Nephron (organoid): ENCODE data around the gene SSU72.
"Not testable (repeated sequence)": the region's sequence is repeated elsewhere in the genome, so short reads cannot be mapped to it uniquely, and the experiment has no call there.

ENCODE experiments used
- H3K27ac Mint-ChIP-seq, 3 experiments: 2 replicates each; pipeline ENCODE4 v1.8.0; 2020; ENCODE audit warnings: mixed read lengths in 3 of 3, mild to moderate bottlenecking in 2 of 3, moderate library complexity in 1 of 3
- H3K27me3 Mint-ChIP-seq: 2 replicates; pipeline ENCODE4 v1.8.0; 2021; ENCODE audit warnings: low read depth, mild to moderate bottlenecking, moderate library complexity, mixed read lengths
- H3K36me3 Mint-ChIP-seq: 2 replicates; pipeline ENCODE4 v1.8.0; 2020; ENCODE audit warnings: low read depth, mixed read lengths
- H3K4me1 Mint-ChIP-seq: 2 replicates; pipeline ENCODE4 v1.8.0; 2020; ENCODE audit warnings: mixed read lengths
- H3K4me3 Mint-ChIP-seq, 3 experiments: 2 replicates each; pipeline ENCODE4 v1.8.0; 2020; ENCODE audit warnings: mild to moderate bottlenecking in 3 of 3, mixed read lengths in 3 of 3, moderate library complexity in 2 of 3
- H3K9me3 Mint-ChIP-seq: 2 replicates; pipeline ENCODE4 v1.8.0; 2020; ENCODE audit warnings: mixed read lengths
- CTCF ChIP-seq, 3 experiments: fragments of 200-600 bp; sonication (generic); IDR thresholded peaks; one replicate each; pipeline ENCODE4 v1.5.0; 2021; ENCODE audit warnings: antibody characterized with exemption in 3 of 3; ENCODE audit not compliant: unreplicated experiment in 3 of 3

SSU72 gene

GRCh38 chr1:1561801-1562470 is 12.7 kb downstream of the SSU72 start:
- H3K9me3 Mint-ChIP-seq = no peaks in the 10 kb centered on the region
- H3K36me3 Mint-ChIP-seq = peaks cover 49% of the 10 kb centered on the region
- H3K4me1 Mint-ChIP-seq = peaks cover 14% of the 10 kb centered on the region
- H3K4me3 Mint-ChIP-seq = no peak overlapping the region
- TF ChIP-seq CTCF (IDR thresholded peaks at IDR 0.05; ENCODE audit: unreplicated experiment in 3 of 3) = no peak
- no peaks in the 10 kb centered on the region for H3K27me3 Mint-ChIP-seq
- no peak overlapping the region for H3K27ac Mint-ChIP-seq

GRCh38 chr1:1560178-1560577 is 14.5 kb downstream of the SSU72 start:
- no peaks in the 10 kb centered on the region for H3K27me3 Mint-ChIP-seq
- H3K9me3 Mint-ChIP-seq = no peaks in the 10 kb centered on the region
- H3K4me1 Mint-ChIP-seq = peaks cover 13% of the 10 kb centered on the region
- TF ChIP-seq CTCF (IDR thresholded peaks at IDR 0.05; ENCODE audit: unreplicated experiment in 3 of 3) = no peak
- peaks cover 39% of the 10 kb centered on the region for H3K36me3 Mint-ChIP-seq
- H3K27ac Mint-ChIP-seq = no peak overlapping the region
- H3K4me3 Mint-ChIP-seq = no peak overlapping the region

DNA sequence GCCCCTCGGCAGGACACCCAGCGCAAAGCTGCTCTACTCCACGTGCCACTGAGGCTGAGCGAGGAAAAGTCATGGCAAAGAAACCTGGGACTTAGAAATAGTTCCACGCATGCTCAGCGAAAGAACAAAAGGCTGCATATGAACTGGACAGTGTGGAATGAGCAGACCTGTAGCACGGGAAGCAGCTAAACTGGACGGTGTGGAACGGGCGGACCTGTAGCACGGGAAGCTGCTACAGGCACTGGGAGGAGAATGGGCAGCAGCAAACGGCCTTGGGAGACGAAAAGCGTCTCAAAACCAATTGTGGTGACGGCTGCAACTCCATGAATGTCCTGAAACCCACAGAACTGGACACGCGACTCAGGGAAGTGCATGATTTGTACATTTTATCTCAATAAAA is 15.6 kb downstream of the SSU72 start:
- H3K27ac Mint-ChIP-seq = no peak overlapping the region
- no peak for TF ChIP-seq CTCF (IDR thresholded peaks at IDR 0.05; ENCODE audit: unreplicated experiment in 3 of 3)

DNA sequence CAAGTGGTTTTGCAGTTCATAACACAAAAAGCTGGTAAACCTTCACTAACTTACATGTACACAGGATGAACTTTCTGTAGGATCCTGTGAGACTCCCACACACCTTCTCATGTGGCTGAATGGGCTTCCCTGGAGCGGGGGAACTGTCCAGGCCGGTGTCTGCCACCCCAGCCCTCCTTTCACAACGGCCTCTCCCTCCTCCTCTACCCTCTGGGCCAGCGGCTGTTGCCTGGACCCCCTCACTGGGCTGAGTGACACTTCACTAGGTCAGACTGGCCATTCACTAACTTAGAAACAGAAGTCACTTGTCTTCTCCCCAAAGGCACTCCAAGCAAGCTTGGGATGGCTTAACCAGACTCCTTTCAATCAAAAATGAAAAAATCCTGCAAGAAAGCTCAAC is 16.1 kb downstream of the SSU72 start:
- no peak overlapping the region for H3K4me3 Mint-ChIP-seq
- no peak for TF ChIP-seq CTCF (IDR thresholded peaks at IDR 0.05; ENCODE audit: unreplicated experiment in 3 of 3)
- no peaks in the 10 kb centered on the region for H3K27me3 Mint-ChIP-seq
- H3K4me1 Mint-ChIP-seq = peaks cover 4% of the 10 kb centered on the region
- peaks cover 24% of the 10 kb centered on the region for H3K36me3 Mint-ChIP-seq
- no peaks in the 10 kb centered on the region for H3K9me3 Mint-ChIP-seq
- no peak overlapping the region for H3K27ac Mint-ChIP-seq

More for the DNA sequence above, 15.6 kb downstream of the SSU72 start:
- Mint-ChIP-seq H3K4me3 (no peak overlapping the region), H3K36me3 (peaks cover 28% of the 10 kb centered on the region), H3K4me1 (peaks cover 4% of the 10 kb centered on the region), H3K9me3 (no peaks in the 10 kb centered on the region), H3K27me3 (no peaks in the 10 kb centered on the region)

DNA sequence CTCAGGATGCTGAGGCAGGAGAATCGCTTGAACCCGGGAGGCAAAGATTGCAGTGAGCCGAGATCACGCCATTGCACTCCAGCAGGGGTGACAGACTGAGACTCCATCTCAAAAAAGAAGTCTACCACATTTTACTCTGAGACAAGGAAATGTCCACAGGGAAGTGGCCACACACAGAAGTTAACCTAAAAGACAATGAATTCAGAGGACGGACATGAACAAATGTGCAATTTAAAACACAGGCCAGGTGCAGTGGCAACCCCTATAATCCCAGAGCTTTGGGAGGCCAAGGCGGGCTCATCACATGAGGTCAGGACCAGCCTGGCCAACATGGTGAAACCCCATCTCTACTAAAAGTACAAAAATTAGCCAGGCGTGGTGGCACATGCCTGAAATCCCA is 17.0 kb downstream of the SSU72 start:
- H3K9me3 Mint-ChIP-seq, H3K4me1 Mint-ChIP-seq, H3K27me3 Mint-ChIP-seq, H3K27ac Mint-ChIP-seq, H3K4me3 Mint-ChIP-seq: not testable (repeated sequence)
- peaks cover 22% of the 10 kb centered on the region for H3K36me3 Mint-ChIP-seq

GRCh38 chr1:1556961-1557360 is 17.7 kb downstream of the SSU72 start:
- H3K9me3 Mint-ChIP-seq, H3K4me3 Mint-ChIP-seq, H3K27me3 Mint-ChIP-seq, H3K4me1 Mint-ChIP-seq, H3K27ac Mint-ChIP-seq: not testable (repeated sequence)
- H3K36me3 Mint-ChIP-seq = peaks cover 17% of the 10 kb centered on the region

GRCh38 chr1:1556505-1556904 is 18.2 kb downstream of the SSU72 start:
- H3K4me1 Mint-ChIP-seq = peaks cover 4% of the 10 kb centered on the region
- no peaks in the 10 kb centered on the region for H3K9me3 Mint-ChIP-seq
- H3K27ac Mint-ChIP-seq = no peak overlapping the region
- TF ChIP-seq CTCF (IDR thresholded peaks at IDR 0.05; ENCODE audit: unreplicated experiment in 3 of 3) = no peak
- peaks cover 12% of the 10 kb centered on the region for H3K36me3 Mint-ChIP-seq
- H3K4me3 Mint-ChIP-seq = no peak overlapping the region
- no peaks in the 10 kb centered on the region for H3K27me3 Mint-ChIP-seq
